K562 (cell line): ENCODE measurements around the gene ARIH1. TPM values are rescaled to one million over a fixed set of nuclear protein-coding genes. Genes with fewer than 3 reads are reported as not detected.
"Not testable (repeated sequence)": the region's sequence is repeated elsewhere in the genome, so short reads cannot be mapped to it uniquely, and the experiment has no call there.

ENCODE experiments used
- ATAC-seq: fragments of 200-7000 bp; cut with Tn5 transposase; 3 replicates; pipeline ENCODE4 v1.9.1; 2020; ENCODE audit warnings: moderate library complexity
- BruUV-seq: library from RNA; stranded (reverse); fragments of 400-500 nt; replicated peaks from 2 replicates; lab custom pipeline; 2021; lab: Mats Ljungman, UMichigan
- CTCF ChIA-PET: fragments of 300-600 bp; formaldehyde crosslinking; extraction: SDS; loops from one replicate; lab custom pipeline; 2021; ENCODE audit warnings: low intra/inter-chr PET ratio; lab: Yijun Ruan, JAX
- POLR2A ChIA-PET: fragments of 300-600, 350-650 bp; sonication (Branson Sonifier 250); formaldehyde crosslinking; extraction: SDS; loops from one replicate; lab custom pipeline; 2021; ENCODE audit warnings: antibody characterized with exemption, inconsistent platforms; lab: Yijun Ruan, JAX
- DNase-seq, 4 experiments: peaks; one replicate each; pipeline versions ENCODE4 v3.0.0 to v3.0.0-alpha.2; 2011 to 2018; ENCODE audit warnings: low spot score in 3 of 4, mixed read lengths in 3 of 4; ENCODE audit errors: extremely low read depth in 1 of 4
- FAIRE-seq: peaks from 2 replicates; lab custom pipeline; 2011; peaks lifted over from hg19 to GRCh38; lab: Jason Lieb, UNC
- H2AFZ ChIP-seq: 2 replicates; pipeline ENCODE4 v1.6.0; 2011; ENCODE audit warnings: low read depth, low read length, control low read depth, inconsistent platforms
- H3K27ac ChIP-seq: fragments of 200-600 bp; 3 replicates; pipeline ENCODE4 v1.8.0; 2011; ENCODE audit warnings: low read depth, mild to moderate bottlenecking, control low read depth, inconsistent platforms, low read length, moderate library complexity, mixed read lengths; ENCODE audit errors: extremely low read depth
- H3K27me3 ChIP-seq, 2 experiments: fragments of 300-600 bp in 1 of 2; 2 replicates in 1 of 2; 3 replicates in 1 of 2; pipeline versions ENCODE4 v1.6.0 to v1.8.0; 2011; ENCODE audit warnings: inconsistent platforms in 2 of 2, low read length in 2 of 2, mild to moderate bottlenecking in 1 of 2, mixed read lengths in 1 of 2, moderate library complexity in 1 of 2; ENCODE audit not compliant: control insufficient read depth in 2 of 2, insufficient read depth in 2 of 2
- H3K36me3 ChIP-seq: fragments of 300-600 bp; 3 replicates; pipeline ENCODE4 v1.8.0; 2011; ENCODE audit warnings: mild to moderate bottlenecking, low read length, inconsistent platforms; ENCODE audit not compliant: control insufficient read depth, insufficient read depth
- H3K4me1 ChIP-seq, 2 experiments: fragments of 200-600 bp in 1 of 2; replicated peaks in 1 of 2; 2 replicates in 1 of 2; 3 replicates in 1 of 2; pipeline versions ENCODE4 v1.5.1 to v1.8.0; 2011; ENCODE audit warnings: inconsistent platforms in 2 of 2, low read length in 2 of 2, mild to moderate bottlenecking in 1 of 2, mixed read lengths in 1 of 2, moderate library complexity in 1 of 2; ENCODE audit not compliant: control insufficient read depth in 2 of 2, insufficient read depth in 2 of 2
- H3K4me2 ChIP-seq: 2 replicates; pipeline ENCODE4 v1.6.1; 2011; ENCODE audit warnings: low read length, control low read depth, inconsistent platforms, mixed read lengths; ENCODE audit not compliant: insufficient read depth
- H3K4me3 ChIP-seq: fragments of 200-600 bp; sonication (generic), shearing (Covaris generic); 2 replicates; pipeline ENCODE4 v1.5.1; 2016; ENCODE audit warnings: control low read depth, inconsistent platforms
- H3K79me2 ChIP-seq: fragments of 200-600 bp; 3 replicates; pipeline ENCODE4 v1.8.0; 2011; ENCODE audit warnings: low read length, inconsistent platforms; ENCODE audit not compliant: control insufficient read depth, insufficient read depth
- H3K9ac ChIP-seq, 2 experiments: 2 replicates each; pipeline versions ENCODE4 v1.6.0 to v1.6.1; 2011; ENCODE audit warnings: low read depth in 2 of 2, low read length in 2 of 2, control low read depth in 1 of 2, inconsistent platforms in 1 of 2, mild to moderate bottlenecking in 1 of 2, mixed read lengths in 1 of 2; ENCODE audit not compliant: insufficient read depth in 1 of 2
- H3K9me1 ChIP-seq: one replicate; pipeline ENCODE4 v1.6.0; 2011; ENCODE audit warnings: inconsistent platforms, mild to moderate bottlenecking, low read length, moderate library complexity; ENCODE audit not compliant: control insufficient read depth, insufficient read depth
- H3K9me3 ChIP-seq: replicated peaks from 2 replicates; pipeline ENCODE4 v1.5.1; 2011; ENCODE audit warnings: low read depth, low read length, inconsistent platforms; ENCODE audit not compliant: control insufficient read depth, insufficient read depth
- H4K20me1 ChIP-seq: replicated peaks from 2 replicates; pipeline ENCODE4 v1.6.1; 2011; ENCODE audit warnings: low read length, inconsistent platforms, mixed read lengths; ENCODE audit not compliant: control insufficient read depth, insufficient read depth
- BACH1 ChIP-seq: fragments of 200-800 bp; sonication (Bioruptor generic); IDR thresholded peaks from 2 replicates; pipeline ENCODE4 v1.6.1; 2016; ENCODE audit warnings: missing genetic modification characterization, missing compliant biosample characterization
- CCAR2 ChIP-seq: fragments of 200-400 bp; formaldehyde crosslinking; IDR thresholded peaks from 2 replicates; pipeline ENCODE4 v1.6.1; 2017; ENCODE audit warnings: mild to moderate bottlenecking, low read depth, low read length
- KLF1 ChIP-seq: fragments of 450-650 bp; IDR thresholded peaks from 2 replicates; pipeline ENCODE4 v1.6.1; 2016; ENCODE audit warnings: missing genetic modification characterization, missing compliant biosample characterization
- MAFK ChIP-seq: IDR thresholded peaks from 2 replicates; pipeline ENCODE4 v1.6.1; 2011; ENCODE audit warnings: low read length, improper control_type of control experiment
- RB1 ChIP-seq: fragments of 450-650 bp; IDR thresholded peaks from 2 replicates; pipeline ENCODE4 v1.6.1; 2017; ENCODE audit warnings: low read depth, mild to moderate bottlenecking
- RFX1 ChIP-seq: fragments of 450-650 bp; IDR thresholded peaks from 2 replicates; pipeline ENCODE4 v1.6.1; 2016; ENCODE audit warnings: mild to moderate bottlenecking, moderate library complexity
- STAT5A ChIP-seq: IDR thresholded peaks from 2 replicates; pipeline ENCODE4 v1.6.1; 2012; ENCODE audit warnings: low read length, inconsistent platforms, borderline replicate concordance
- ZNF212 ChIP-seq: fragments of 450-650 bp; formaldehyde crosslinking; IDR thresholded peaks from 2 replicates; pipeline ENCODE4 v1.4.0; 2020; ENCODE audit warnings: mild to moderate bottlenecking
- ZNF431 ChIP-seq: sonication (generic); formaldehyde crosslinking; IDR thresholded peaks from 2 replicates; pipeline ENCODE4 v1.8.0; 2022; ENCODE audit warnings: mild to moderate bottlenecking, missing genetic modification reagents
- WGBS: fragments of 100-300 bp; shearing (Covaris generic); methylation state at CpG from one replicate; pipeline ENCODE4 v1.1.6; 2016; ENCODE audit warnings: low coverage, mixed read lengths; ENCODE audit not compliant: insufficient coverage; ENCODE audit errors: missing lambda C conversion rate; 5-methylcytosine and 5-hydroxymethylcytosine counted together
- in situ Hi-C: fragments of 300-500 bp; cut with MboI; formaldehyde crosslinking; loops from 4 replicates; pipeline ENCODE4 v1.15.0; 2018; ENCODE audit warnings: inconsistent platforms, mixed read lengths
- intact Hi-C: fragments of 100-400 bp; cut with micrococcal nuclease; formaldehyde crosslinking; loops from 2 replicates; pipeline ENCODE4 v1.14.2; 2022
- polyA plus RNA-seq, 8 experiments: library from polyadenylated mRNA; depleted of rRNA in 4 of 8; stranded (reverse) in 5 of 8; unstranded in 3 of 8; fragments of >200 nt; fragmentation: Nextera tagmentation in 2 of 8; fragmentation: Illumina TruSeq in 1 of 8; extraction: Ambion mirVana in 2 of 8; extraction: Trizol in 1 of 8; gene quantifications; 2 replicates each; pipeline versions ENCODE4 v1.2.1 to v1.2.3, GENCODE V29; 2011 to 2014; ENCODE audit warnings: inconsistent platforms in 1 of 8, missing spikeins in 1 of 8
- total RNA-seq, 7 experiments: library from RNA; depleted of rRNA in 6 of 7; stranded (reverse); fragments of >200 nt in 6 of 7; fragmentation: Illumina TruSeq in 2 of 7; extraction: Trizol in 2 of 7; gene quantifications; 2 replicates each; pipeline versions ENCODE4 v1.2.1 to v1.2.3, GENCODE V29; 2011 to 2021; ENCODE audit warnings: low replicate concordance in 1 of 7
- TF ChIP-seq, protein P1 (sequence below): fragments of 250-450 bp; sonication (Bioruptor Pico); IDR thresholded peaks from 2 replicates; pipeline ENCODE4 v1.8.0; 2022; ENCODE audit warnings: inconsistent platforms, mild to moderate bottlenecking, moderate library complexity, borderline replicate concordance

The ARIH1 gene
- total and polyA plus RNA-seq, 9 of the 15 experiments (the other 6 are each of a cell fraction or from before 2014, with no cell fraction given) = 17.7 to 125 (median 31.4) TPM

DNA sequence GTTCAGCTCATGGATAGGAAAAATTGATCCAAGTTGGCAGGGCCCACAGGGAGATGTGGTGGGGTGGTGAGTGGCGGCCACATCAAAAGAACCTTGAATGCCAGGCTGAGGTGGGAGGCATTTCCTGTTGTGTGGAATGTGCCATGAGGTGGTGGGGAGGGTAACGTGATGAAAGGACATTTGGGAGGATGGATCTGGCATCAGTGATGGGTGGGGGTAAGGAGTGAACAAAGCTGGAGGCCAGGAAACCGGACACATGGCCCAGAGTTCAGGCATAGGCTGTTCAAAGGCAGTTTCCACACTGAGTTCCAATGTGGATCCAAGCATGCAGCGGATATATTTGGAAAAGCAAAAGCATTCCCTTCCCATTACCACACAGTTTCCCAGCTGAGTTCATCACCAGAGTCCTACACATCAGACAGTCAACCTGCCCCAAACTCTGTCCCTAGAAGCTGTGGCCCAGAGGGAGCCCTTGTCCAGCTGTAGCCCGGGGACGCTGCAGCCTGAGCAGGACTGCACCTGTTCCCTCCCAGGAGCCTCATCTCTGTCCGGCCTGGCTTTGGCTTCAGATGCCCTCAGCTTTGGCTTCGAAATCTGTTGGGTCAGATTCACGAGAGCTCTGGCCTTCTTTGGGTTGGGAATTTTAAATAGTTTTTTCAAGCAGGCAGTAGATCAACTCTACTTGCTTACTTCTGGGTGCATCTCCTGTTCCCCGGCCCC lies 142.5 kb downstream of the ARIH1 start:
- Histone ChIP-seq H4K20me1 (no peaks in the 10 kb centered on the region), H2AFZ (no peak overlapping the region), H3K4me2 (no peak overlapping the region), H3K9ac (no peak overlapping the region), H3K9me3 (no peaks in the 10 kb centered on the region), H3K27me3 (peaks cover 0 to 18% of the 10 kb centered on the region in 2 experiments; a peak in 3 of 5 replicates), H3K36me3 (no peaks in the 10 kb centered on the region), H3K27ac (no peak overlapping the region), H3K4me3 (no peak overlapping the region), H3K9me1 (no peaks in the 10 kb centered on the region), H3K4me1 (no peaks in the 10 kb centered on the region; a peak in 1 of 5 replicates), H3K79me2 (no peaks in the 10 kb centered on the region)
- TF ChIP-seq KLF1 (tag) = no peak
- no peak for TF ChIP-seq RFX1
- no peak for TF ChIP-seq ZNF431 (CRISPR knock-in tag)
- TF ChIP-seq RB1 = no peak
- TF ChIP-seq, protein P1, sequence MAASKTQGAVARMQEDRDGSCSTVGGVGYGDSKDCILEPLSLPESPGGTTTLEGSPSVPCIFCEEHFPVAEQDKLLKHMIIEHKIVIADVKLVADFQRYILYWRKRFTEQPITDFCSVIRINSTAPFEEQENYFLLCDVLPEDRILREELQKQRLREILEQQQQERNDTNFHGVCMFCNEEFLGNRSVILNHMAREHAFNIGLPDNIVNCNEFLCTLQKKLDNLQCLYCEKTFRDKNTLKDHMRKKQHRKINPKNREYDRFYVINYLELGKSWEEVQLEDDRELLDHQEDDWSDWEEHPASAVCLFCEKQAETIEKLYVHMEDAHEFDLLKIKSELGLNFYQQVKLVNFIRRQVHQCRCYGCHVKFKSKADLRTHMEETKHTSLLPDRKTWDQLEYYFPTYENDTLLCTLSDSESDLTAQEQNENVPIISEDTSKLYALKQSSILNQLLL = no peak
- TF ChIP-seq MAFK = no peak
- TF ChIP-seq ZNF212 (CRISPR knock-in tag) = no peak
- no peak for TF ChIP-seq STAT5A
- no peak for TF ChIP-seq BACH1 (tag)
- no peak for TF ChIP-seq CCAR2
- ATAC-seq (no peak), DNase-seq (no peak), FAIRE-seq (no peak)
- 2% methylated on average over 10 of the region's 10 CpGs for WGBS
- POLR2A ChIA-PET = no interaction called here
- in situ Hi-C loops (loop anchor here (5.0 kb wide), 1 partner anchor 56 kb away; no protein-coding TSS in a partner anchor), intact Hi-C loops (no loop called here)
- CTCF ChIA-PET = no interaction called here
- BruUV-seq = no TSS peak

DNA sequence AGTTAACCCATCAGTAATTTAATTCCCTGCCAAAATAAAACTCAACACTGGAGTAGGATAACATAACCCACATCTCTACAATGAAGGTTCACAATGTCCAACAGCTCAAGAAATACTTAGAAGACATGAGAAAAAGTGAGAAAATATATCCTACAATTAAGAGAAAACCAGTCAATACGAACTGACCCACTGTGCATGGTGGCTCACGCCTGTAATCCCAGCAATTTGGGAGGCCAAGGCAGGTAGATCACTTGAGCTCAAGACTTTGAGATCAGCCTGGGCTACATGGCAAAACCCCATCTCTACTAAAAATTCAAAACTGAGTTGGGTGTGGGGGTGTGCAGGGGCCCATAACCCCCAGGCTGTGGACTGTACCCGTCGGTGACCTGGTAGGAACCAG lies 149.7 kb downstream of the ARIH1 start:
- intact Hi-C loops, H3K4me3 ChIP-seq, H3K79me2 ChIP-seq, H3K27ac ChIP-seq, H3K4me1 ChIP-seq, H3K4me2 ChIP-seq, H2AFZ ChIP-seq, FAIRE-seq, H4K20me1 ChIP-seq, ATAC-seq, H3K27me3 ChIP-seq, CTCF ChIA-PET, H3K9me3 ChIP-seq, H3K9ac ChIP-seq, in situ Hi-C loops, H3K9me1 ChIP-seq, DNase-seq, H3K36me3 ChIP-seq, BruUV-seq: not testable (repeated sequence)
- WGBS = 15% methylated on average over 2 of the region's 4 CpGs
- POLR2A ChIA-PET = interaction anchor here (0.6 kb wide), 1 partner anchor 248 kb away, joined by 3 read pairs; the partner anchor contains the start of gene HEXA
